GM21786 (cell line): ENCODE data around the gene P3H2.

Experiments used
- ATAC-seq: cut with Tn5 transposase; IDR thresholded peaks from one replicate; pipeline ENCODE4 v1.9.1; 2021; ENCODE audit not compliant: unreplicated experiment

The P3H2 gene

DNA sequence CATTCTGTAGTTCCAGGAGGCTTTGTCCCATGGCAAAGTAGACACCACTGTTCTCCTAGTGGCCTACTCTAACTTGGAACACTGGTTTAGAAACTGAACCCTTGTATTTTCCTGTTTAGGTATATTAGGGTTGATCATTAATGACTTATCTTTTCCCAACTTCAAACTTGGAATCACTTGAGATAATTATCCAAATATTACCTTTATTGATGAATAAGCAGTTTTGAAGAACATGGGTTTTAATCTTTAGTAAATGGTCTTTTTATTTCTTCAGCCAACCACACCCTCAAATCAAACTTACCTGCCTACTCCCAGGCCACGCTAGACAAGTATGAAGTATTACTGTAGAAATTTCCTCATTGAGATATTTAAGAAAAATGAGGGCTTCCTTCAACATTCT lies 6.5 kb upstream of the P3H2 start:
- ATAC-seq, result no peak

- ATAC-seq, result no peak
Measured at GRCh38 chr3:190125436-190126068, 4.9 kb upstream of the P3H2 start.

GRCh38 chr3:190124067-190124466 lies 3.4 kb upstream of the P3H2 start:
- no peak for ATAC-seq

- no peak for ATAC-seq
Measured at GRCh38 chr3:190122198-190122771, 1.6 kb upstream of the P3H2 start.

GRCh38 chr3:190121383-190121782 lies 686 bp upstream of the P3H2 start:
- ATAC-seq, result no peak

DNA sequence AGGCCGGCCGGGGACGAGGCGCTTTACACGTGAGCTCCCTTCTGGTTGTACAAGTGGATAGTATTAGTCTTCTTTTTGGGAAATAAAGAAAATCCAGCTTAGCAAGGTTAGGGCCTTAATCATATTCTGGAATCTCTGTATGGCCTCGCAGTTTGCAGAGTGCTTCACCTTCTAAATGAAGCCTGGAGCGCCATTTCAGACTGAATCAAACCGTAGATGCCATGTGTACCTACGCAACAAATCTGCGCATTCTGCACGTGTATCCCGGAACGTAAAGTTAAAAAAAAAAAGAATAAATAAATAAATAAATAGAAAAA lies 322 bp upstream of the P3H2 start:
- no peak for ATAC-seq

DNA sequence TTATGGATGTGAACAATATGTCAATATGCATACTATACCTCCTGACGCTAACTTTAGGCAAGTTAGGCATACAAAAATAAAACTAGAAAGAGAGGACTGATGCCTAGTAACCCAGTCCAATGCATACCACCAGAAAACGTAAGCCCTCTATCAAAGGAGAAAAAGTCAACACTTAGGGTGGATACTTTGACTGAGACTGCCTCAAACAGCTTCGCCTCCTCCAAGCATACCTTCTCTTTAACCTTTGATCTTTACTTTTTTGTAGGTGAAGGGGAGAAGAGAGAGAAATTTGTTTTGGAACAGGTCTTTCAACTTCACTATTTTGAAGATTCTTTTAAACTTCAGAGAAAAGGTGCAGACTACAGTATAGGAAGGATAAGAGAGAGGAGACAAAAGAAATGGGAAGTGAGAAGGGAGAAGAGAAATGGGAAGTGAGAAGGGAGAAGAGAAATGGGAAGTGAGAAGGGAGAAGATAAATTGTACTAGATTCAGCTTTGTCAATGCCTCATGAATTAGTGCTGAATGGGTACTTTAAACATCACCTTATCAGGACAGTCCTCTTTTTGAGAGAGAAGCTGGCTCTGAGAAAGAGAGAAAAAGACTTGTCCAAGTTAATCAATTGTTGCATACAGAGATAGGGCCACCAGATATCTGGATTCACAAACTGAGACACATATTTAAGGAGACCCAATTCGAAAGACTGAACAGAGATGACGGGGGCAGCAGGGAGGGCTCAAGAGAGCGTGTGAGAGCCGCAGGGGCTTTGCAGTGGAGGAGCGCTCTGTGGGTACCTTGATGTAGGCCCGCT lies 1.0 kb downstream of the P3H2 start:
- peak; percentile 30 for ATAC-seq

- no peak for ATAC-seq
Measured at GRCh38 chr3:190118438-190118837, 2.3 kb downstream of the P3H2 start.

DNA sequence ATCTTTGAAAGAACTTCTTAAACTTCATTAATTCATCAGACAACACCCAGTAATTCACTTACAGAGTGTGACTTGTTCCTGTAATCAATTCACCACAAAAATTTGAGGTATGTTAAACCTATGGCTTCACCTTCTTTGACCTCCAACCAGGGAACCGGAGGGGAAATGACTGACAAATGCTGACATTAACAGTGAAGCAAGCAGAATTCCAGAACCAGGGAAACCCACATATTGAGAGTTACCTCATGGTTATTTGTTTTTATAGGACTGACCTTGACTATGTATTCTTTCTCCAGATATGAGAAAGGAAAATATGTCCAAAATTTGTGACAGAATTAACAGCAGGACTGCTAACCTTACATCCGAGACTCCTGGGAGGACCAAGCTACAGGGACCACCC lies 2.7 kb downstream of the P3H2 start:
- no peak for ATAC-seq

- ATAC-seq, result no peak
Measured at GRCh38 chr3:190116551-190117067, 4.1 kb downstream of the P3H2 start.

GRCh38 chr3:190110826-190111225 lies 9.9 kb downstream of the P3H2 start:
- no peak for ATAC-seq

DNA sequence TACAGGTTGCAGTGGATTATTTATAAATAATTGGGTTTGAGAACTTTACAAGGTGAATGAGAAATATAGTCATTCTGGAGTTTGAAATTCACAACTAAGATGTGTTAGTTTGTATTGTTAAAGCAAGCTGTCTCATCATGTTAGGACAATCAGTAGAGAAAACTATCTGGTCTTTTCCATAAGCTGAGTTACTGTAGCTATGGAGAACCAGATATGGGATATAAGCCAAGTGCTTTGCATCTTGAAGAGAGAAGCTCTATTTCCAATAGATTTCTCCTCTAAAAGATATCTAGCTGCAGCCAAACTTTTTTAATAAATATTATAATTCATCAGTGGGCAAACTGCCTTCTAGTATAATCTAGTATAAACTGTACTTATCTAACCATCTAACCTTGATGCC lies 11.3 kb downstream of the P3H2 start:
- no peak for ATAC-seq

DNA sequence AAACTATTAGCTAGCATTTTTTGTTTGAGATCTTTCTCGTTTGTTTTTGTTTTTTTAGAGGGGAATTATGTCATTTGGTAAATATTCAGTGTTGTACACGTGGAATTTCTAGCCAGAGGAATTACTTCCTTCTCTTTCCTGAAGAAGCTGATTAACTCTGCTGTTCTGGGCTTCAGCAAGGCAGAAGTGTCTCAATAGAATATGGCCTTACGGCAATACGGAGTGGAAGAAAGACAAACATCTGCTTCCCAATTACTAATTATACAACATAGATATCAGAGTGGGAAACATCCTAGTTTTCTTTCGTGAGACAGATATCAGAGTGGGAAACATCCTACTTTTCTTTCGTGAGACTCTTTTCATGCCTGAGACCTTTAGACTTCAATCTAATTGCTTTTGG lies 11.9 kb downstream of the P3H2 start:
- ATAC-seq, result no peak

- ATAC-seq, result no peak
Measured at GRCh38 chr3:190105876-190106275, 14.8 kb downstream of the P3H2 start.

GRCh38 chr3:190101320-190102011 lies 19.2 kb downstream of the P3H2 start:
- no peak for ATAC-seq

- no peak for ATAC-seq
Measured at GRCh38 chr3:190099099-190099498, 21.6 kb downstream of the P3H2 start.

DNA sequence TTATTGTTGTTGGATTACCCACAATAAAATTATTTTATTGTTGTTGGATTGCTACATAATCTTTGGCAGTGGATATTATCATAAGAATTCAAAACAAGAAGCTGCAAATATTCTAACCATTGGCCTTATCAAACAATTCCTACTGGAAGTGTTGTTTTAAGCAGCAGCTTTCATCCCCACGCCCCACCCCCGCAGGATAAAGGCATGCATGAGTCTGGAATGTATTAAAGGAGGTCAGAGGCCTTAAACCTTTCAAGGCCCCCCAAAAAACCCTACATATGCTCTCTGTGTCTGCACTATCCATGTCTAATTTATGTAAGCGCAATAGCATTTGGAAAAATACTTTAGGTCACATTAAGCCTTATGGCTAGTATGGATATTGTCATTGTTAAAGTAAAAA lies 23.1 kb downstream of the P3H2 start:
- ATAC-seq, result no peak

DNA sequence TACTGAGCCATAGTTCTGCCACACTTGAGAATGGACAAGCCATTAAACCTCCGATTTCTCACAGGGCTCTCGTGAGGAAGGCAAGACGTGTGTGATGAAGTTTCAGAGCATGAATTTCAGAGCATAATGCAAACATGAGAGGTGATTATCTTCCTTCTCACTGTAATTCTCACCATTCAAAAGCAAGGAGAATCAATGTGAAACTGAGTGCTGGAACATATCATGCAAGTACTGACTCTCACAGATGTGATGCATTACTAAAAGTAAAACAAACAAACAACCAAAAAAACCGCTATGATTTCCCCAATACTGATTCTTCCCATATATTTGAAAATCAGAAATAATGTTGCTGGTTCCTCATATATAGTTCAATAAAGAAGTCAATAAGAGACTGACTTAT lies 23.7 kb downstream of the P3H2 start:
- no peak for ATAC-seq

DNA sequence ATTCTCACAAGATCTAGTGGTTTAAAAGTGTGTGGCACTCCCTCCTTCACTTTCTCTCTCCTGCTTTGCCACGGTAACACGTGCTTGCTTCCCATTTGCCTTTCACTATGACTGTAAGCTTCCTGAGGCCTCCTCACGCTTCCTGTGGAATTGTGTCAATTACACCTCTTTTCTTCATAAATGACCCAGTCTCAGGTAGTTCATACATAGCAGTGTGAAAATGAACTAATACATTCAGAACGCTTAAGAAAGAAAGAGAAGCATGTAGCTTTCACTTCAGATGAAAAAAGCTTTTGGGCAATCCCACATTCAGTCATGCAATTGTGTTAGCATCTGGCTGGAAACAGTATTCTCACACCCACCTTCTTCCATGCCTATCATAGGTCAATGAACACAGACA lies 24.4 kb downstream of the P3H2 start:
- no peak for ATAC-seq

GRCh38 chr3:190094160-190094718 lies 26.5 kb downstream of the P3H2 start:
- ATAC-seq, result no peak

DNA sequence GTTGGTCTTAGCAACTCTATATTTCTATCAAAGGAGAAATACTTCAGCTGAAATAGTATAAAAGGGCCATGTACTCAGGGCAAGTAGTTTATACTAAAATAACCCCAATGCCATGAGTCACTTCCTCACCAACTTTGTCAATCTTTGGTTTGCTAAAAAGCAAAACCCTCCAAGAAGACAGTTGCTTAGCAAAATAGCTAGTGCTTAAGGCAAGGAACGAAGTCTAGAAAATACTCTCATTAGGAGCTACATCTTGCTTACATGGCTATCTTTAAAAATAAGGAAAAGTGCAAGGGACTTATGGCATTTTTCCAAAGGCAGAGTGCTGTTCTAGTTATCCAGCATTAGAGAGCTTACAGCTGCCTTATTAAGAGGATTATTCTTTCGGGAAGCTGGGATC lies 28.4 kb downstream of the P3H2 start:
- no peak for ATAC-seq
